Panc1 (cell line): ENCODE measurements around the gene GPBAR1.

Source experiments
- CTCF ChIP-seq: fragments of 450-650 bp; IDR thresholded peaks from 2 replicates; pipeline ENCODE4 v1.5.1; 2017; ENCODE audit warnings: mild to moderate bottlenecking
- POLR2AphosphoS5 ChIP-seq: IDR thresholded peaks from 2 replicates; pipeline ENCODE4 v1.6.1; 2012; ENCODE audit warnings: mild to moderate bottlenecking, low read depth, low read length, moderate library complexity
- REST ChIP-seq, 2 experiments: IDR thresholded peaks; 2 replicates each; pipeline ENCODE4 v1.6.1; 2011 to 2012; ENCODE audit warnings: low read depth in 2 of 2, control low read depth in 1 of 2, low read length in 1 of 2, mild to moderate bottlenecking in 1 of 2, moderate library complexity in 1 of 2; ENCODE audit not compliant: insufficient read depth in 1 of 2
- SIN3A ChIP-seq: IDR thresholded peaks from 2 replicates; pipeline ENCODE4 v1.6.1; 2012; ENCODE audit warnings: low read depth, mild to moderate bottlenecking, low read length, moderate library complexity, borderline replicate concordance; ENCODE audit not compliant: insufficient read depth

GRCh38 chr2:218295029-218295428, 34.2 kb downstream of the GPBAR1 start:
- TF ChIP-seq REST (IDR thresholded peaks at IDR 0.05; ENCODE audit: insufficient read depth in 1 of 2, low read depth in 2 of 2, low read length in 1 of 2): no peak
- TF ChIP-seq CTCF: no peak
- TF ChIP-seq SIN3A: no peak
- no peak for TF ChIP-seq POLR2AphosphoS5
